B cell (primary cell): ENCODE measurements around the gene PTPRN2. TPM values are rescaled to one million over a fixed set of nuclear protein-coding genes. Genes with fewer than 3 reads are reported as not detected.

Source experiments
- ATAC-seq: fragments of 200-7000 bp; cut with Tn5 transposase; one replicate; pipeline ENCODE4 v1.10.0; 2021; ENCODE audit warnings: low read depth, mild to moderate bottlenecking, moderate number of reproducible peaks, moderate library complexity
- CTCF ChIA-PET: fragments of 350-600 bp; sonication (Branson Sonifier 250); formaldehyde crosslinking; loops from one replicate; lab custom pipeline; 2021; ENCODE audit warnings: antibody characterized with exemption, inconsistent platforms; lab: Charles Lee
- POLR2A ChIA-PET: fragments of 350-600 bp; sonication (Branson Sonifier 250); formaldehyde crosslinking; loops from one replicate; lab custom pipeline; 2021; ENCODE audit warnings: antibody characterized with exemption; lab: Charles Lee
- DNase-seq: peaks from one replicate; pipeline ENCODE4 v3.0.0; 2013
- H2AFZ ChIP-seq: 2 replicates; pipeline ENCODE4 v1.6.1; 2012; ENCODE audit warnings: mild to moderate bottlenecking, low read depth, low read length; ENCODE audit not compliant: insufficient read depth, poor library complexity, severe bottlenecking
- H3K27ac ChIP-seq, 2 donors: 1 replicate in 1 of 2; 2 replicates in 1 of 2; pipeline ENCODE4 v1.5.1; 2012 to 2013; ENCODE audit warnings: low read length in 2 of 2, mild to moderate bottlenecking in 2 of 2, moderate library complexity in 1 of 2
- H3K27me3 ChIP-seq, 4 experiments: fragments of 200-600 bp in 1 of 4; sonication (generic) in 1 of 4; replicated peaks in 1 of 4; 1 replicate in 2 of 4; 2 replicates in 2 of 4; pipeline versions ENCODE4 v1.6.1 to v1.7.0; 2013 to 2016; ENCODE audit warnings: low read length in 3 of 4, mild to moderate bottlenecking in 2 of 4, mixed read lengths in 1 of 4, moderate library complexity in 1 of 4; ENCODE audit not compliant: insufficient read depth in 4 of 4, control insufficient read depth in 3 of 4; ENCODE audit errors: control extremely low read depth in 1 of 4
- H3K36me3 ChIP-seq, 2 experiments: replicated peaks in 1 of 2; 1 replicate in 1 of 2; 2 replicates in 1 of 2; pipeline versions ENCODE4 v1.6.1 to v1.7.1; 2013; ENCODE audit warnings: low read length in 1 of 2; ENCODE audit not compliant: insufficient read depth in 2 of 2, control insufficient read depth in 1 of 2; ENCODE audit errors: control extremely low read depth in 1 of 2, extremely low read depth in 1 of 2
- H3K4me1 ChIP-seq, 2 donors: fragments of 200-600 bp in 1 of 2; sonication (generic) in 1 of 2; 1 replicate in 1 of 2; 2 replicates in 1 of 2; pipeline versions ENCODE4 v1.5.1 to v1.6.1; 2013 to 2017; ENCODE audit warnings: low read length in 2 of 2; ENCODE audit not compliant: control insufficient read depth in 2 of 2, insufficient read depth in 2 of 2
- H3K4me2 ChIP-seq: replicated peaks from 2 replicates; pipeline ENCODE3; 2012; ENCODE audit warnings: mild to moderate bottlenecking, low read depth, low read length; ENCODE audit not compliant: poor library complexity, severe bottlenecking
- H3K4me3 ChIP-seq, 5 experiments: fragments of 200-600 bp in 1 of 5; sonication (generic) in 1 of 5; 1 replicate in 3 of 5; 2 replicates in 2 of 5; pipeline versions ENCODE4 v1.5.1 to v1.7.0; 2011 to 2016; ENCODE audit warnings: low read length in 4 of 5, mild to moderate bottlenecking in 4 of 5, low read depth in 2 of 5, control low read depth in 1 of 5, moderate library complexity in 1 of 5; ENCODE audit not compliant: insufficient read depth in 1 of 5; ENCODE audit errors: control extremely low read depth in 1 of 5, extremely low read depth in 1 of 5
- H3K79me2 ChIP-seq: fragments of 200-600 bp; sonication (generic); one replicate; pipeline ENCODE4 v1.6.0; 2016; ENCODE audit warnings: low read length; ENCODE audit not compliant: control insufficient read depth, insufficient read depth
- H3K9ac ChIP-seq: fragments of 200-600 bp; sonication (generic); 2 replicates; pipeline ENCODE4 v1.6.1; 2017; ENCODE audit warnings: mild to moderate bottlenecking, low read length, moderate library complexity
- H3K9me3 ChIP-seq, 3 donors: one replicate each; pipeline versions ENCODE4 v1.6.1 to v1.7.1; 2013; ENCODE audit warnings: low read length in 2 of 3; ENCODE audit not compliant: control insufficient read depth in 2 of 3, insufficient read depth in 1 of 3; ENCODE audit errors: control extremely low read depth in 1 of 3
- H4K20me1 ChIP-seq: 2 replicates; pipeline ENCODE4 v1.6.0; 2012; ENCODE audit warnings: mild to moderate bottlenecking, low read length; ENCODE audit not compliant: insufficient read depth, control insufficient read depth, poor library complexity, severe bottlenecking
- H3K27ac Mint-ChIP-seq: one replicate; pipeline ENCODE4 v1.8.0; 2021; ENCODE audit warnings: mixed read lengths
- H3K27me3 Mint-ChIP-seq: one replicate; pipeline ENCODE4 v1.8.0; 2021; ENCODE audit warnings: mixed read lengths
- H3K4me1 Mint-ChIP-seq: one replicate; pipeline ENCODE4 v1.8.0; 2021; ENCODE audit warnings: mixed read lengths
- H3K4me3 Mint-ChIP-seq: one replicate; pipeline ENCODE4 v1.8.0; 2021; ENCODE audit warnings: mixed read lengths
- H3K9me3 Mint-ChIP-seq: one replicate; pipeline ENCODE4 v1.8.0; 2022; ENCODE audit warnings: mixed read lengths; ENCODE audit not compliant: insufficient read depth
- EZH2 ChIP-seq: IDR thresholded peaks from 2 replicates; pipeline ENCODE4 v1.6.1; 2012; ENCODE audit warnings: borderline replicate concordance, low read depth, mild to moderate bottlenecking, moderate library complexity, low read length; ENCODE audit not compliant: insufficient read depth, poor library complexity, severe bottlenecking
- whole genome bisulfite sequencing: methylation state at CpG from one replicate; pipeline ENCODE4 v1.1.5; 2013; ENCODE audit warnings: missing lambda C conversion rate; ENCODE audit not compliant: insufficient coverage; 5-methylcytosine and 5-hydroxymethylcytosine counted together
- intact Hi-C: fragments of 100-400 bp; cut with micrococcal nuclease; formaldehyde crosslinking; loops from one replicate; pipeline ENCODE4 v1.10.0; 2022
- polyA plus RNA-seq: library from polyadenylated mRNA; depleted of rRNA; stranded (reverse); fragments of >200 nt; gene quantifications from 2 replicates; pipeline ENCODE4 v1.2.3, GENCODE V29; 2012
- total RNA-seq, 2 donors: library from RNA; stranded (reverse); fragments of 120-200 nt in 1 of 2; gene quantifications; 1 replicate in 1 of 2; 2 replicates in 1 of 2; pipeline versions ENCODE4 v1.2.3 to v1.2.4, GENCODE V29; 2013 to 2022
- TF ChIP-seq, protein P1 (sequence below): fragments of 200-600 bp; IDR thresholded peaks from one replicate; pipeline ENCODE4 v1.8.0; 2022; ENCODE audit warnings: antibody characterized with exemption, mild to moderate bottlenecking

PTPRN2 gene
- total and polyA plus RNA-seq, 2 donors (not counting 1 experiment from before 2014, with no cell fraction given): 2.0 to 5.0 TPM

DNA sequence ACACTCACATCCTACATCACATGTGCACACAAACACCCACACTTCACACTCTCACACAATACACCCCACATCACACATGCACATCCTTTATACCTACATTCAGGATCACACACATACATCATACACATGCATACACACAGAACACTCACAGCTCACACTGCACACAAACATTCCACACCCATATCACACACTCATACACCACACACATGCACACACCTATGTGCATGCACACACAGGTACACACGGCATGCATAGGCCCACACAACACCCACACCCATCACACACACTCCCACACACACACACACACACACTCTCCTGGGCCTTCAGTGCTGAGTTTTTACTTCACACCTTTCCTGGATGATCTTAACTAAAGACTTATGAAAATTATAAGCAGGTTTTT, 1030.4 kb downstream of the PTPRN2 start:
- Mint-ChIP-seq H3K27ac (no peak overlapping the region), H3K27me3 (no peaks in the 10 kb centered on the region), H3K4me1 (no peaks in the 10 kb centered on the region), H3K9me3 (no peaks in the 10 kb centered on the region), H3K4me3 (no peak overlapping the region)
- POLR2A ChIA-PET: no interaction called here
- Histone ChIP-seq H3K9me3 (peaks cover 0 to 17% (median 0%) of the 10 kb centered on the region in 3 donors), H2AFZ (no peak overlapping the region), H3K4me2 (no peak overlapping the region), H3K9ac (no peak overlapping the region), H4K20me1 (no peaks in the 10 kb centered on the region), H3K27ac (no peak overlapping the region), H3K4me1 (no peaks in the 10 kb centered on the region), H3K36me3 (no peaks in the 10 kb centered on the region), H3K79me2 (peaks cover 5% of the 10 kb centered on the region), H3K4me3 (no peak overlapping the region), H3K27me3 (no peaks in the 10 kb centered on the region)
- CTCF ChIA-PET: no interaction called here
- no peak for ATAC-seq
- WGBS: 70% methylated on average over 1 of the region's 1 CpG
- no peak for TF ChIP-seq EZH2
- TF ChIP-seq, protein P1, sequence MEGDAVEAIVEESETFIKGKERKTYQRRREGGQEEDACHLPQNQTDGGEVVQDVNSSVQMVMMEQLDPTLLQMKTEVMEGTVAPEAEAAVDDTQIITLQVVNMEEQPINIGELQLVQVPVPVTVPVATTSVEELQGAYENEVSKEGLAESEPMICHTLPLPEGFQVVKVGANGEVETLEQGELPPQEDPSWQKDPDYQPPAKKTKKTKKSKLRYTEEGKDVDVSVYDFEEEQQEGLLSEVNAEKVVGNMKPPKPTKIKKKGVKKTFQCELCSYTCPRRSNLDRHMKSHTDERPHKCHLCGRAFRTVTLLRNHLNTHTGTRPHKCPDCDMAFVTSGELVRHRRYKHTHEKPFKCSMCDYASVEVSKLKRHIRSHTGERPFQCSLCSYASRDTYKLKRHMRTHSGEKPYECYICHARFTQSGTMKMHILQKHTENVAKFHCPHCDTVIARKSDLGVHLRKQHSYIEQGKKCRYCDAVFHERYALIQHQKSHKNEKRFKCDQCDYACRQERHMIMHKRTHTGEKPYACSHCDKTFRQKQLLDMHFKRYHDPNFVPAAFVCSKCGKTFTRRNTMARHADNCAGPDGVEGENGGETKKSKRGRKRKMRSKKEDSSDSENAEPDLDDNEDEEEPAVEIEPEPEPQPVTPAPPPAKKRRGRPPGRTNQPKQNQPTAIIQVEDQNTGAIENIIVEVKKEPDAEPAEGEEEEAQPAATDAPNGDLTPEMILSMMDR: no peak
- no peak for DNase-seq
- intact Hi-C loops: no loop called here

DNA sequence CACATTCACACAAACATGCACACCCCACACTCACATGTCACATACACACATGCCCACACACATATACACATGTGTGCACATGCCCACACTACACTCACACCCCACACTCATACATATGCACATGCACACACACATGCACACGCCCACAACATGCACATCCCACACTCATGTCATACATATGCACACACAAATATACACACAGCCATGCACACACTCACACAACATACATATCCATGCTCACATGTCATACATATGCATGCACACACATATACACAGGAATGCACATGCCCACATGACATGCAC, 1031.0 kb downstream of the PTPRN2 start:
- no peaks in the 10 kb centered on the region for H3K4me1 ChIP-seq
- CTCF ChIA-PET: no interaction called here
- peaks cover 1% of the 10 kb centered on the region for H3K79me2 ChIP-seq
- TF ChIP-seq, protein P1: no peak
- no peak for TF ChIP-seq EZH2
- no peaks in the 10 kb centered on the region for H3K27me3 Mint-ChIP-seq
- no peak for DNase-seq
- H3K4me3 Mint-ChIP-seq: no peak overlapping the region
- H3K9me3 Mint-ChIP-seq: no peaks in the 10 kb centered on the region
- H2AFZ ChIP-seq: no peak overlapping the region
- peaks cover 0 to 13% (median 0%) of the 10 kb centered on the region in 3 donors for H3K9me3 ChIP-seq
- POLR2A ChIA-PET: no interaction called here
- no peak overlapping the region for H3K9ac ChIP-seq
- ATAC-seq: no peak
- intact Hi-C loops: no loop called here
- WGBS: 84% methylated on average over 1 of the region's 1 CpG
- H3K4me2 ChIP-seq: no peak overlapping the region
- H3K36me3 ChIP-seq: no peaks in the 10 kb centered on the region
- no peaks in the 10 kb centered on the region for H3K4me1 Mint-ChIP-seq
- H3K27me3 ChIP-seq: no peaks in the 10 kb centered on the region
- H3K4me3 ChIP-seq: no peak overlapping the region
- H3K27ac Mint-ChIP-seq: no peak overlapping the region
- H3K27ac ChIP-seq: no peak overlapping the region
- H4K20me1 ChIP-seq: no peaks in the 10 kb centered on the region
